ENCODE results near the gene CTH. TPM values are rescaled to one million over a fixed set of nuclear protein-coding genes. Genes with fewer than 3 reads are reported as not detected.

Gene CTH
- total RNA-seq, 1 experiment from 2014 or later: 14.7 TPM

GRCh38 chr1:70477090-70477489 is 66.0 kb downstream of the CTH start:
- Histone ChIP-seq H3K27me3 (ENCODE audit: insufficient read depth, low read length) (no peaks in the 10 kb centered on the region), H3K27ac (ENCODE audit: low read depth, low read length) (no peak overlapping the region), H3K4me3 (replicated peaks in 1 of 2; ENCODE audit: low read depth in 1 of 2, low read length in 2 of 2) (no peak overlapping the region), H3K9ac (ENCODE audit: low read length) (no peak overlapping the region), H3K9me3 (ENCODE audit: control insufficient read depth in 1 of 2, insufficient read depth in 1 of 2, low read depth in 1 of 2, low read length in 2 of 2) (no peaks in the 10 kb centered on the region), H3K9me2 (ENCODE audit: insufficient read depth) (no peaks in the 10 kb centered on the region), H4K20me1 (ENCODE audit: insufficient read depth) (no peaks in the 10 kb centered on the region), H2AFZ (ENCODE audit: low read depth, low read length, poor library complexity, severe bottlenecking) (no peak overlapping the region), H3K79me2 (ENCODE audit: insufficient read depth, low read length) (no peaks in the 10 kb centered on the region), H3K36me3 (ENCODE audit: control insufficient read depth in 1 of 2, insufficient read depth in 2 of 2, low read length in 2 of 2) (no peaks in the 10 kb centered on the region), H3K4me1 (ENCODE audit: control insufficient read depth in 1 of 2, insufficient read depth in 2 of 2, low read length in 2 of 2) (no peaks in the 10 kb centered on the region), H3K4me2 (ENCODE audit: low read length) (no peak overlapping the region)
- ChIA-PET RAD21 (ENCODE audit: low non-redundant PET in 1 of 2, low total read pairs in 2 of 2, uncharacterized antibody in 2 of 2, unreplicated experiment in 2 of 2) (no interaction called here), CTCF (no interaction called here), POLR2A (no interaction called here)
- DNase-seq (ENCODE audit: low read depth, low spot score) (no peak), ATAC-seq (no peak)
- intact Hi-C loops (cut with micrococcal nuclease): no loop called here
- BruUV-seq (replicated peaks): no TSS peak
- TF ChIP-seq, protein P1, sequence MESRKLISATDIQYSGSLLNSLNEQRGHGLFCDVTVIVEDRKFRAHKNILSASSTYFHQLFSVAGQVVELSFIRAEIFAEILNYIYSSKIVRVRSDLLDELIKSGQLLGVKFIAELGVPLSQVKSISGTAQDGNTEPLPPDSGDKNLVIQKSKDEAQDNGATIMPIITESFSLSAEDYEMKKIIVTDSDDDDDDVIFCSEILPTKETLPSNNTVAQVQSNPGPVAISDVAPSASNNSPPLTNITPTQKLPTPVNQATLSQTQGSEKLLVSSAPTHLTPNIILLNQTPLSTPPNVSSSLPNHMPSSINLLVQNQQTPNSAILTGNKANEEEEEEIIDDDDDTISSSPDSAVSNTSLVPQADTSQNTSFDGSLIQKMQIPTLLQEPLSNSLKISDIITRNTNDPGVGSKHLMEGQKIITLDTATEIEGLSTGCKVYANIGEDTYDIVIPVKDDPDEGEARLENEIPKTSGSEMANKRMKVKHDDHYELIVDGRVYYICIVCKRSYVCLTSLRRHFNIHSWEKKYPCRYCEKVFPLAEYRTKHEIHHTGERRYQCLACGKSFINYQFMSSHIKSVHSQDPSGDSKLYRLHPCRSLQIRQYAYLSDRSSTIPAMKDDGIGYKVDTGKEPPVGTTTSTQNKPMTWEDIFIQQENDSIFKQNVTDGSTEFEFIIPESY (IDR thresholded peaks at IDR 0.05; ENCODE audit: extremely low read depth, insufficient replicate concordance, low read length): no peak
- no peak for TF ChIP-seq ZNF274 (IDR thresholded peaks at IDR 0.05; ENCODE audit: low read depth, low read length)
- no peak for TF ChIP-seq CEBPB (IDR thresholded peaks at IDR 0.05; ENCODE audit: low read depth)
- TF ChIP-seq, protein P2, sequence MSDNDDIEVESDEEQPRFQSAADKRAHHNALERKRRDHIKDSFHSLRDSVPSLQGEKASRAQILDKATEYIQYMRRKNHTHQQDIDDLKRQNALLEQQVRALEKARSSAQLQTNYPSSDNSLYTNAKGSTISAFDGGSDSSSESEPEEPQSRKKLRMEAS (IDR thresholded peaks at IDR 0.05): no peak
- no peak for TF ChIP-seq ELF1 (IDR thresholded peaks at IDR 0.05; ENCODE audit: borderline replicate concordance, low read depth)
- no peak for TF ChIP-seq ZFX (IDR thresholded peaks at IDR 0.05)
- no peak for TF ChIP-seq EGR1 (IDR thresholded peaks at IDR 0.05; ENCODE audit: low read depth)
- no peak for TF ChIP-seq EZH2 (IDR thresholded peaks at IDR 0.05)
- TF ChIP-seq FOSL1 (IDR thresholded peaks at IDR 0.05; ENCODE audit: low read depth): no peak
- TF ChIP-seq RAD21 (IDR thresholded peaks at IDR 0.05; ENCODE audit: low read depth): no peak
- TF ChIP-seq SIN3A (IDR thresholded peaks at IDR 0.05; ENCODE audit: low read depth): no peak
- TF ChIP-seq REST (IDR thresholded peaks at IDR 0.05; ENCODE audit: low read depth): no peak
- no peak for TF ChIP-seq SRF (IDR thresholded peaks at IDR 0.05; ENCODE audit: low read depth)
- no peak for TF ChIP-seq POLR2AphosphoS5 (IDR thresholded peaks at IDR 0.05; ENCODE audit: low read depth, low read length)
- TF ChIP-seq, protein P3, sequence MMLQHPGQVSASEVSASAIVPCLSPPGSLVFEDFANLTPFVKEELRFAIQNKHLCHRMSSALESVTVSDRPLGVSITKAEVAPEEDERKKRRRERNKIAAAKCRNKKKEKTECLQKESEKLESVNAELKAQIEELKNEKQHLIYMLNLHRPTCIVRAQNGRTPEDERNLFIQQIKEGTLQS (IDR thresholded peaks at IDR 0.05): no peak
- TF ChIP-seq YY1 (IDR thresholded peaks at IDR 0.05; ENCODE audit: extremely low read depth, insufficient replicate concordance, low read depth, low read length): no peak
- TF ChIP-seq EZH2phosphoT487 (IDR thresholded peaks at IDR 0.05; ENCODE audit: borderline replicate concordance): no peak
- TF ChIP-seq SP1 (IDR thresholded peaks at IDR 0.05; ENCODE audit: low read depth): no peak
- TF ChIP-seq, protein P4, sequence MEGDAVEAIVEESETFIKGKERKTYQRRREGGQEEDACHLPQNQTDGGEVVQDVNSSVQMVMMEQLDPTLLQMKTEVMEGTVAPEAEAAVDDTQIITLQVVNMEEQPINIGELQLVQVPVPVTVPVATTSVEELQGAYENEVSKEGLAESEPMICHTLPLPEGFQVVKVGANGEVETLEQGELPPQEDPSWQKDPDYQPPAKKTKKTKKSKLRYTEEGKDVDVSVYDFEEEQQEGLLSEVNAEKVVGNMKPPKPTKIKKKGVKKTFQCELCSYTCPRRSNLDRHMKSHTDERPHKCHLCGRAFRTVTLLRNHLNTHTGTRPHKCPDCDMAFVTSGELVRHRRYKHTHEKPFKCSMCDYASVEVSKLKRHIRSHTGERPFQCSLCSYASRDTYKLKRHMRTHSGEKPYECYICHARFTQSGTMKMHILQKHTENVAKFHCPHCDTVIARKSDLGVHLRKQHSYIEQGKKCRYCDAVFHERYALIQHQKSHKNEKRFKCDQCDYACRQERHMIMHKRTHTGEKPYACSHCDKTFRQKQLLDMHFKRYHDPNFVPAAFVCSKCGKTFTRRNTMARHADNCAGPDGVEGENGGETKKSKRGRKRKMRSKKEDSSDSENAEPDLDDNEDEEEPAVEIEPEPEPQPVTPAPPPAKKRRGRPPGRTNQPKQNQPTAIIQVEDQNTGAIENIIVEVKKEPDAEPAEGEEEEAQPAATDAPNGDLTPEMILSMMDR (IDR thresholded peaks at IDR 0.05 in 2 of 3, conservative IDR thresholded peaks at IDR 0.05 in 1 of 3; ENCODE audit: borderline replicate concordance in 1 of 3, insufficient read depth in 1 of 3, low read depth in 2 of 3, low read length in 2 of 3): no peak
